HEK293 (cell line): ENCODE results near the gene PLAC1.

Source experiments
- CTCF ChIA-PET: fragments of 350-600 bp; formaldehyde crosslinking; extraction: SDS; loops from one replicate; lab custom pipeline; 2021; ENCODE audit warnings: antibody characterized with exemption; lab: Yijun Ruan, JAX
- POLR2A ChIA-PET: fragments of 300-600 bp; formaldehyde crosslinking; extraction: SDS; loops from one replicate; lab custom pipeline; 2020; ENCODE audit warnings: antibody characterized with exemption, inconsistent platforms; lab: Yijun Ruan, JAX
- H3K27ac ChIP-seq: fragments of 200-500 bp; sonication (Bioruptor generic); 2 replicates; pipeline ENCODE4 v1.5.1; 2014; ENCODE audit warnings: low read depth, low read length, control low read depth, inconsistent platforms; ENCODE audit errors: extremely low read depth
- H3K36me3 ChIP-seq, 2 experiments: fragments of 200-500 bp in 1 of 2; sonication (Bioruptor generic) in 1 of 2; 1 replicate in 1 of 2; 2 replicates in 1 of 2; pipeline ENCODE4 v1.5.1; 2014 to 2017; ENCODE audit warnings: inconsistent platforms in 2 of 2, low read length in 2 of 2; ENCODE audit not compliant: control insufficient read depth in 2 of 2, insufficient read depth in 1 of 2
- H3K4me1 ChIP-seq: fragments of 200-500 bp; sonication (Bioruptor generic); 2 replicates; pipeline ENCODE4 v1.5.1; 2014; ENCODE audit warnings: mild to moderate bottlenecking, low read length, inconsistent platforms; ENCODE audit not compliant: control insufficient read depth, insufficient read depth
- H3K4me3 ChIP-seq: 2 replicates; pipeline ENCODE4 v1.5.1; 2011; ENCODE audit warnings: low read depth, mild to moderate bottlenecking, control low read depth, low read length, moderate library complexity
- H3K9me3 ChIP-seq: fragments of 200-500 bp; sonication (Bioruptor generic); 2 replicates; pipeline ENCODE4 v1.5.1; 2014; ENCODE audit warnings: low read depth, low read length, inconsistent platforms; ENCODE audit not compliant: control insufficient read depth, insufficient read depth
- BCL11B ChIP-seq: fragments of 450-650 bp; formaldehyde crosslinking; IDR thresholded peaks from 2 replicates; pipeline ENCODE4 v1.5.1; 2016; ENCODE audit warnings: low read depth, missing biosample characterization, missing genetic modification characterization
- GLIS1 ChIP-seq: fragments of 450-650 bp; formaldehyde crosslinking; IDR thresholded peaks from 2 replicates; pipeline ENCODE4 v1.5.1; 2016; ENCODE audit warnings: missing biosample characterization, missing genetic modification characterization
- MEIS1 ChIP-seq: sonication (generic); formaldehyde crosslinking; IDR thresholded peaks from 2 replicates; pipeline ENCODE4 v1.8.1; 2022; ENCODE audit warnings: missing genetic modification reagents, mild to moderate bottlenecking, borderline replicate concordance
- MZF1 ChIP-seq: fragments of 450-650 bp; formaldehyde crosslinking; IDR thresholded peaks from 2 replicates; pipeline ENCODE4 v1.5.1; 2017; ENCODE audit warnings: missing biosample characterization, missing genetic modification characterization, borderline replicate concordance
- OSR2 ChIP-seq: fragments of 450-650 bp; formaldehyde crosslinking; IDR thresholded peaks from 2 replicates; pipeline ENCODE4 v1.5.1; 2016; ENCODE audit warnings: missing biosample characterization, missing genetic modification characterization
- RBAK ChIP-seq: fragments of 450-650 bp; formaldehyde crosslinking; IDR thresholded peaks from 2 replicates; pipeline ENCODE4 v1.5.1; 2016; ENCODE audit warnings: missing biosample characterization, missing genetic modification characterization
- WT1 ChIP-seq: fragments of 450-650 bp; formaldehyde crosslinking; IDR thresholded peaks from 2 replicates; pipeline ENCODE4 v1.5.1; 2016; ENCODE audit warnings: missing biosample characterization, missing genetic modification characterization
- ZBTB1 ChIP-seq: fragments of 450-650 bp; formaldehyde crosslinking; IDR thresholded peaks from 2 replicates; pipeline ENCODE4 v1.5.1; 2016; ENCODE audit warnings: missing biosample characterization, missing genetic modification characterization
- ZFP69B ChIP-seq: fragments of 450-650 bp; formaldehyde crosslinking; IDR thresholded peaks from 2 replicates; pipeline ENCODE4 v1.5.1; 2016; ENCODE audit warnings: missing biosample characterization, missing genetic modification characterization
- ZIC2 ChIP-seq: fragments of 450-650 bp; formaldehyde crosslinking; IDR thresholded peaks from 2 replicates; pipeline ENCODE4 v1.5.1; 2016; ENCODE audit warnings: missing biosample characterization, missing genetic modification characterization
- ZNF10 ChIP-seq: fragments of 450-650 bp; formaldehyde crosslinking; IDR thresholded peaks from 2 replicates; pipeline ENCODE4 v1.5.1; 2017; ENCODE audit warnings: missing biosample characterization, missing genetic modification characterization
- ZNF175 ChIP-seq: fragments of 450-650 bp; formaldehyde crosslinking; IDR thresholded peaks from 2 replicates; pipeline ENCODE4 v1.5.1; 2016; ENCODE audit warnings: missing biosample characterization, missing genetic modification characterization
- ZNF23 ChIP-seq: fragments of 450-650 bp; formaldehyde crosslinking; IDR thresholded peaks from 2 replicates; pipeline ENCODE4 v1.5.1; 2016; ENCODE audit warnings: missing biosample characterization, missing genetic modification characterization, borderline replicate concordance
- ZNF335 ChIP-seq: fragments of 450-650 bp; formaldehyde crosslinking; conservative IDR thresholded peaks from 2 replicates; pipeline ENCODE4 v1.5.1; 2016; ENCODE audit warnings: missing biosample characterization, missing genetic modification characterization
- ZNF341 ChIP-seq: fragments of 450-650 bp; formaldehyde crosslinking; IDR thresholded peaks from 2 replicates; pipeline ENCODE4; 2016; ENCODE audit warnings: low read depth, missing biosample characterization, missing genetic modification characterization
- ZNF629 ChIP-seq: fragments of 450-650 bp; formaldehyde crosslinking; IDR thresholded peaks from 2 replicates; pipeline ENCODE4 v1.5.1; 2017; ENCODE audit warnings: missing biosample characterization, missing genetic modification characterization
- ZNF777 ChIP-seq: fragments of 450-650 bp; formaldehyde crosslinking; IDR thresholded peaks from 2 replicates; pipeline ENCODE4 v1.5.1; 2017; ENCODE audit warnings: missing biosample characterization, missing genetic modification characterization, borderline replicate concordance
- ZNF837 ChIP-seq: fragments of 450-650 bp; formaldehyde crosslinking; IDR thresholded peaks from 2 replicates; pipeline ENCODE4 v1.5.1; 2016; ENCODE audit warnings: missing biosample characterization, missing genetic modification characterization
- ZXDB ChIP-seq: fragments of 450-650 bp; formaldehyde crosslinking; IDR thresholded peaks from 2 replicates; pipeline ENCODE4 v1.5.1; 2016; ENCODE audit warnings: missing biosample characterization, missing genetic modification characterization
- TF ChIP-seq, protein P1 (sequence below): fragments of 450-650 bp; formaldehyde crosslinking; IDR thresholded peaks from 2 replicates; pipeline ENCODE4 v1.5.1; 2016; ENCODE audit warnings: missing biosample characterization, missing genetic modification characterization
- TF ChIP-seq, protein P2 (sequence below): fragments of 450-650 bp; formaldehyde crosslinking; IDR thresholded peaks from 2 replicates; pipeline ENCODE4 v1.5.1; 2016; ENCODE audit warnings: missing biosample characterization, missing genetic modification characterization
- TF ChIP-seq, protein P3 (sequence below): fragments of 450-650 bp; formaldehyde crosslinking; IDR thresholded peaks from 2 replicates; pipeline ENCODE4 v1.5.1; 2016; ENCODE audit warnings: missing biosample characterization, missing genetic modification characterization
- TF ChIP-seq, protein P4 (sequence below): fragments of 450-650 bp; formaldehyde crosslinking; IDR thresholded peaks from 2 replicates; pipeline ENCODE4 v1.5.1; 2017; ENCODE audit warnings: missing biosample characterization, missing genetic modification characterization
- TF ChIP-seq, protein P5 (sequence below): fragments of 450-650 bp; IDR thresholded peaks from 2 replicates; pipeline ENCODE4 v1.5.1; 2018; ENCODE audit warnings: missing biosample characterization, mild to moderate bottlenecking, missing genetic modification characterization

The PLAC1 gene

DNA sequence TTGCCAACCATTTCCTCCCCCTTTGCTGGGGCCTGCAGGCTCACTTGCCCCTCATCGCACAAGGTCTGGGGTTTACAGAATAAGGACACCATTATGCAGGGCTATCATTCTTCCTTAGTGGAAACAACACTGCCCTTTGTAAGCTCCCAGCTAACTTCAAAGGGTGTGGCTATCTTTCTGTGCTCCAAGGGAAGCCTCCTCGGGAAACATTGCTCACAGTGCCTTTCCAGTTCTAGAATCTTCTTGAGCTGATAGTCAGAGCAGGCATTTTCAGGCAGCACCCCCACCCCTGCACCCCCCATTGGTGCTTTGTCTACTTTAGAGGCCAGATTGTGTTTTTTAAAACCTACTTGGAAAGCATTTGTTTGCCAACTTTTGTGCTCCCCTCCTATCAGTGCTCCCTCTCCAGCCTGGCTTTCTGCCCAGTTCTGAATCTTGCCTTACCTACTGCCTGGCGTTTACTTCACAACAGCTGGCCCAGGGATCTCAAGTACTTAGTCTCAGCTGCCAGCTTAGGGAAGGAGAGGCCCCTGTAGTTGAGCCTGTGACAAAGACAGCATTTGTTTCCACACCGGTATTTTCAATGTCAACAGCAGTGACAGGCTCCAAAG lies 53.5 kb downstream of the PLAC1 start:
- Histone ChIP-seq H3K27ac (peak overlapping the region; percentile 44), H3K4me1 (no peaks in the 10 kb centered on the region), H3K4me3 (no peak overlapping the region), H3K9me3 (no peaks in the 10 kb centered on the region), H3K36me3 (no peaks in the 10 kb centered on the region)
- ChIA-PET CTCF (interaction anchor here (0.7 to 1.5 kb wide), 3 partner anchors 19 to 123 kb away, joined by 3 to 6 read pairs (median 3); no protein-coding TSS in a partner anchor), POLR2A (no interaction called here)
- TF ChIP-seq, protein P1, sequence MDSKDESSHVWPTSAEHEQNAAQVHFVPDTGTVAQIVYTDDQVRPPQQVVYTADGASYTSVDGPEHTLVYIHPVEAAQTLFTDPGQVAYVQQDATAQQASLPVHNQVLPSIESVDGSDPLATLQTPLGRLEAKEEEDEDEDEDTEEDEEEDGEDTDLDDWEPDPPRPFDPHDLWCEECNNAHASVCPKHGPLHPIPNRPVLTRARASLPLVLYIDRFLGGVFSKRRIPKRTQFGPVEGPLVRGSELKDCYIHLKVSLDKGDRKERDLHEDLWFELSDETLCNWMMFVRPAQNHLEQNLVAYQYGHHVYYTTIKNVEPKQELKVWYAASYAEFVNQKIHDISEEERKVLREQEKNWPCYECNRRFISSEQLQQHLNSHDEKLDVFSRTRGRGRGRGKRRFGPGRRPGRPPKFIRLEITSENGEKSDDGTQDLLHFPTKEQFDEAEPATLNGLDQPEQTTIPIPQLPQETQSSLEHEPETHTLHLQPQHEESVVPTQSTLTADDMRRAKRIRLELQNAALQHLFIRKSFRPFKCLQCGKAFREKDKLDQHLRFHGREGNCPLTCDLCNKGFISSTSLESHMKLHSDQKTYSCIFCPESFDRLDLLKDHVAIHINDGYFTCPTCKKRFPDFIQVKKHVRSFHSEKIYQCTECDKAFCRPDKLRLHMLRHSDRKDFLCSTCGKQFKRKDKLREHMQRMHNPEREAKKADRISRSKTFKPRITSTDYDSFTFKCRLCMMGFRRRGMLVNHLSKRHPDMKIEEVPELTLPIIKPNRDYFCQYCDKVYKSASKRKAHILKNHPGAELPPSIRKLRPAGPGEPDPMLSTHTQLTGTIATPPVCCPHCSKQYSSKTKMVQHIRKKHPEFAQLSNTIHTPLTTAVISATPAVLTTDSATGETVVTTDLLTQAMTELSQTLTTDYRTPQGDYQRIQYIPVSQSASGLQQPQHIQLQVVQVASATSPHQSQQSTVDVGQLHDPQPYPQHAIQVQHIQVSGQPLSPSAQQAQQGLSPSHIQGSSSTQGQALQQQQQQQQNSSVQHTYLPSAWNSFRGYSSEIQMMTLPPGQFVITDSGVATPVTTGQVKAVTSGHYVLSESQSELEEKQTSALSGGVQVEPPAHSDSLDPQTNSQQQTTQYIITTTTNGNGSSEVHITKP (tag by site-specific recombination): peak; percentile 75
- TF ChIP-seq RBAK (tag by site-specific recombination) (no peak), OSR2 (tag by site-specific recombination) (no peak), WT1 (no peak), ZXDB (tag by site-specific recombination) (0 out of 2 replicates have a peak, but pooled peaks have one; percentile 27), GLIS1 (tag by site-specific recombination) (no peak), MZF1 (tag by site-specific recombination) (peak; percentile 80), MEIS1 (CRISPR knock-in tag) (no peak), ZNF10 (no peak), ZNF341 (no peak), ZIC2 (peak; percentile 11; the same call in 1 of the 2 replicates), ZBTB1 (tag by site-specific recombination) (no peak), ZNF335 (tag by site-specific recombination) (peak; percentile 63), ZNF175 (tag by site-specific recombination) (no peak), ZNF629 (tag by site-specific recombination) (no peak), BCL11B (tag by site-specific recombination) (no peak), ZNF837 (no peak), ZNF23 (tag by site-specific recombination) (no peak), ZNF777 (no peak), ZFP69B (0 out of 2 replicates have a peak, but pooled peaks have one; percentile 13)
- TF ChIP-seq, protein P2, sequence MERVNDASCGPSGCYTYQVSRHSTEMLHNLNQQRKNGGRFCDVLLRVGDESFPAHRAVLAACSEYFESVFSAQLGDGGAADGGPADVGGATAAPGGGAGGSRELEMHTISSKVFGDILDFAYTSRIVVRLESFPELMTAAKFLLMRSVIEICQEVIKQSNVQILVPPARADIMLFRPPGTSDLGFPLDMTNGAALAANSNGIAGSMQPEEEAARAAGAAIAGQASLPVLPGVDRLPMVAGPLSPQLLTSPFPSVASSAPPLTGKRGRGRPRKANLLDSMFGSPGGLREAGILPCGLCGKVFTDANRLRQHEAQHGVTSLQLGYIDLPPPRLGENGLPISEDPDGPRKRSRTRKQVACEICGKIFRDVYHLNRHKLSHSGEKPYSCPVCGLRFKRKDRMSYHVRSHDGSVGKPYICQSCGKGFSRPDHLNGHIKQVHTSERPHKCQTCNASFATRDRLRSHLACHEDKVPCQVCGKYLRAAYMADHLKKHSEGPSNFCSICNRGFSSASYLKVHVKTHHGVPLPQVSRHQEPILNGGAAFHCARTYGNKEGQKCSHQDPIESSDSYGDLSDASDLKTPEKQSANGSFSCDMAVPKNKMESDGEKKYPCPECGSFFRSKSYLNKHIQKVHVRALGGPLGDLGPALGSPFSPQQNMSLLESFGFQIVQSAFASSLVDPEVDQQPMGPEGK (tag by site-specific recombination): peak; percentile 20; the same call in 1 of the 2 replicates
- TF ChIP-seq, protein P3, sequence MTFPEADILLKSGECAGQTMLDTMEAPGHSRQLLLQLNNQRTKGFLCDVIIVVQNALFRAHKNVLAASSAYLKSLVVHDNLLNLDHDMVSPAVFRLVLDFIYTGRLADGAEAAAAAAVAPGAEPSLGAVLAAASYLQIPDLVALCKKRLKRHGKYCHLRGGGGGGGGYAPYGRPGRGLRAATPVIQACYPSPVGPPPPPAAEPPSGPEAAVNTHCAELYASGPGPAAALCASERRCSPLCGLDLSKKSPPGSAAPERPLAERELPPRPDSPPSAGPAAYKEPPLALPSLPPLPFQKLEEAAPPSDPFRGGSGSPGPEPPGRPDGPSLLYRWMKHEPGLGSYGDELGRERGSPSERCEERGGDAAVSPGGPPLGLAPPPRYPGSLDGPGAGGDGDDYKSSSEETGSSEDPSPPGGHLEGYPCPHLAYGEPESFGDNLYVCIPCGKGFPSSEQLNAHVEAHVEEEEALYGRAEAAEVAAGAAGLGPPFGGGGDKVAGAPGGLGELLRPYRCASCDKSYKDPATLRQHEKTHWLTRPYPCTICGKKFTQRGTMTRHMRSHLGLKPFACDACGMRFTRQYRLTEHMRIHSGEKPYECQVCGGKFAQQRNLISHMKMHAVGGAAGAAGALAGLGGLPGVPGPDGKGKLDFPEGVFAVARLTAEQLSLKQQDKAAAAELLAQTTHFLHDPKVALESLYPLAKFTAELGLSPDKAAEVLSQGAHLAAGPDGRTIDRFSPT (tag by site-specific recombination): no peak
- TF ChIP-seq, protein P4, sequence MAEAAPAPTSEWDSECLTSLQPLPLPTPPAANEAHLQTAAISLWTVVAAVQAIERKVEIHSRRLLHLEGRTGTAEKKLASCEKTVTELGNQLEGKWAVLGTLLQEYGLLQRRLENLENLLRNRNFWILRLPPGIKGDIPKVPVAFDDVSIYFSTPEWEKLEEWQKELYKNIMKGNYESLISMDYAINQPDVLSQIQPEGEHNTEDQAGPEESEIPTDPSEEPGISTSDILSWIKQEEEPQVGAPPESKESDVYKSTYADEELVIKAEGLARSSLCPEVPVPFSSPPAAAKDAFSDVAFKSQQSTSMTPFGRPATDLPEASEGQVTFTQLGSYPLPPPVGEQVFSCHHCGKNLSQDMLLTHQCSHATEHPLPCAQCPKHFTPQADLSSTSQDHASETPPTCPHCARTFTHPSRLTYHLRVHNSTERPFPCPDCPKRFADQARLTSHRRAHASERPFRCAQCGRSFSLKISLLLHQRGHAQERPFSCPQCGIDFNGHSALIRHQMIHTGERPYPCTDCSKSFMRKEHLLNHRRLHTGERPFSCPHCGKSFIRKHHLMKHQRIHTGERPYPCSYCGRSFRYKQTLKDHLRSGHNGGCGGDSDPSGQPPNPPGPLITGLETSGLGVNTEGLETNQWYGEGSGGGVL (tag by site-specific recombination): peak; percentile 75
- TF ChIP-seq, protein P5, sequence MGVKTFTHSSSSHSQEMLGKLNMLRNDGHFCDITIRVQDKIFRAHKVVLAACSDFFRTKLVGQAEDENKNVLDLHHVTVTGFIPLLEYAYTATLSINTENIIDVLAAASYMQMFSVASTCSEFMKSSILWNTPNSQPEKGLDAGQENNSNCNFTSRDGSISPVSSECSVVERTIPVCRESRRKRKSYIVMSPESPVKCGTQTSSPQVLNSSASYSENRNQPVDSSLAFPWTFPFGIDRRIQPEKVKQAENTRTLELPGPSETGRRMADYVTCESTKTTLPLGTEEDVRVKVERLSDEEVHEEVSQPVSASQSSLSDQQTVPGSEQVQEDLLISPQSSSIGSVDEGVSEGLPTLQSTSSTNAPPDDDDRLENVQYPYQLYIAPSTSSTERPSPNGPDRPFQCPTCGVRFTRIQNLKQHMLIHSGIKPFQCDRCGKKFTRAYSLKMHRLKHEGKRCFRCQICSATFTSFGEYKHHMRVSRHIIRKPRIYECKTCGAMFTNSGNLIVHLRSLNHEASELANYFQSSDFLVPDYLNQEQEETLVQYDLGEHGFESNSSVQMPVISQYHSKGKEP (tag by site-specific recombination): no peak
